Thoracic aorta (tissue), 2 donors: Measurements from ENCODE around the gene ARHGEF39. TPM values are rescaled to one million over a fixed set of nuclear protein-coding genes. Genes with fewer than 3 reads are reported as not detected.

Source experiments
- ATAC-seq: fragments of 150-250 bp; one replicate; pipeline ENCODE4 v1.8.0; 2017; ENCODE audit warnings: low read depth; ENCODE audit not compliant: insufficient number of reproducible peaks, low FRiP score
- DNase-seq: peaks from one replicate; pipeline ENCODE4 v3.0.0-alpha.2; 2020; ENCODE audit warnings: low spot score
- H3K27ac ChIP-seq, 2 donors: fragments of 200-600 bp; sonication (generic); 1 replicate in 1 of 2; 2 replicates in 1 of 2; pipeline ENCODE4 v1.5.1; 2016; ENCODE audit warnings: mild to moderate bottlenecking in 2 of 2, moderate library complexity in 2 of 2
- H3K27me3 ChIP-seq: fragments of 200-600 bp; sonication (generic); replicated peaks from 2 replicates; pipeline ENCODE4 v1.6.0; 2016; ENCODE audit warnings: mild to moderate bottlenecking; ENCODE audit not compliant: insufficient read depth
- H3K36me3 ChIP-seq: fragments of 200-600 bp; sonication (generic); one replicate; pipeline ENCODE4 v1.5.1; 2016
- H3K4me1 ChIP-seq, 2 donors: fragments of 200-600 bp; sonication (generic); 1 replicate in 1 of 2; 2 replicates in 1 of 2; pipeline versions ENCODE4 v1.5.1 to v1.6.0; 2016; ENCODE audit warnings: low read depth in 2 of 2, mild to moderate bottlenecking in 1 of 2; ENCODE audit not compliant: control insufficient read depth in 1 of 2
- H3K4me3 ChIP-seq: fragments of 200-600 bp; sonication (generic); 2 replicates; pipeline ENCODE4 v1.5.1; 2016; ENCODE audit warnings: mild to moderate bottlenecking
- H3K9me3 ChIP-seq: fragments of 200-600 bp; sonication (generic); 2 replicates; pipeline ENCODE4 v1.5.1; 2016
- total RNA-seq, 2 donors: library from RNA; depleted of rRNA; stranded (reverse); fragments of >200 nt; gene quantifications; one replicate each; pipeline versions ENCODE4 v1.1.0 to v1.2.3, GENCODE V29; 2016
- TF ChIP-seq, protein P1 (sequence below): fragments of 200-600 bp; sonication (generic); IDR thresholded peaks from one replicate; pipeline ENCODE4 v1.5.1; 2019; ENCODE audit warnings: antibody characterized with exemption

ARHGEF39 gene
- total RNA-seq, 2 donors from 2014 or later: 0.54 to 1.2 TPM

DNA sequence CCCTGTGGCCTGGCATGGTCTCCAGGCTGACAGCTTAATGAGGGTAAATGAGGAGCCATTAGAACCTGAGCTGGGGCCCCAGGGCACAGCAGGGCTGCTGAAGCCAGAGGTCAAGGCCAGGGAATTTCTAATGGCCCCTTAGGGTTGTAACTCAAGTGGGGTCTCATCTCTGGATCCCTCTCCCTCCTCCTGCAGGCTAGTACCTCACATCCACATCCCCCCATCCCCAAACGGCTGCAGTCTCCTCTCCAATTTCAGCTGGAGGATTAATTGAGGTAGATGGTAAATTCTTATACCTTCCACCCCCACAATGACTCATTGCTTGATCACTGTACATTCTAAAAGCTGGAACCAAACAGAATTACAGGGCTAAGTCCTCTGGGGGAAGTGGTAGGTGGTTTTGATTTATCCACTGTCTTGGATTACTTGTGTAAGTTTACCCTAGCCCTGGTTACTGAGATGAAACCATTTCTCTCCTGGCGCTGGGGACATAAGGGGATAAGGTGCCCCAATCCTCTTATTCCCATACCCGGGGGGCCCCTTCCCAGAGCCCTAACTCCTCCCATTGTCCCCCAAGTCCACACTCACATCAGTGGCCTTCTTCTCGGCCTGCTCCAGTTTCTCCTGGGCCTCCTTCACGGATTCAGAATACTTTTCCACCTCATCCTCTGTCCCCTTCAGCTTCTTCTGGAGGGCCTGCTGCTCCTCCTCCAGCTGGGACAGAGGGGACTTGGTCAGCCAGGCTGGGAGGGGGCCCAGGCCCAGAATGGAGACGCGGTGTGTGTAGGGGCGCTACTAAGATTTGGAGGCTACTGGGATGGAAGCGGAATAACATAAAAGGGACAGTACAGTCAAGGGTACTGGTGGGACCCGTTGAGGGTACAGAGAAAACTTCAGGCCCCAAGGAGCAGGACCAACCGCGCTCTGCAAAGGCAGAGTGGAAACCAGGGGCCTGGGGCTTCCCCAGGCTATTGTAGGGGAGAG is 23.9 kb upstream of the ARHGEF39 start:
- Histone ChIP-seq H3K9me3 (no peaks in the 10 kb centered on the region), H3K27me3 (no peaks in the 10 kb centered on the region), H3K4me3 (peak overlapping the region; percentile 94), H3K36me3 (peaks cover 49% of the 10 kb centered on the region), H3K4me1 (peaks cover 19 to 46% of the 10 kb centered on the region in 2 donors), H3K27ac (peak overlapping the region; percentile 99 to 100)
- ATAC-seq (no peak), DNase-seq (no peak)
- TF ChIP-seq, protein P1, sequence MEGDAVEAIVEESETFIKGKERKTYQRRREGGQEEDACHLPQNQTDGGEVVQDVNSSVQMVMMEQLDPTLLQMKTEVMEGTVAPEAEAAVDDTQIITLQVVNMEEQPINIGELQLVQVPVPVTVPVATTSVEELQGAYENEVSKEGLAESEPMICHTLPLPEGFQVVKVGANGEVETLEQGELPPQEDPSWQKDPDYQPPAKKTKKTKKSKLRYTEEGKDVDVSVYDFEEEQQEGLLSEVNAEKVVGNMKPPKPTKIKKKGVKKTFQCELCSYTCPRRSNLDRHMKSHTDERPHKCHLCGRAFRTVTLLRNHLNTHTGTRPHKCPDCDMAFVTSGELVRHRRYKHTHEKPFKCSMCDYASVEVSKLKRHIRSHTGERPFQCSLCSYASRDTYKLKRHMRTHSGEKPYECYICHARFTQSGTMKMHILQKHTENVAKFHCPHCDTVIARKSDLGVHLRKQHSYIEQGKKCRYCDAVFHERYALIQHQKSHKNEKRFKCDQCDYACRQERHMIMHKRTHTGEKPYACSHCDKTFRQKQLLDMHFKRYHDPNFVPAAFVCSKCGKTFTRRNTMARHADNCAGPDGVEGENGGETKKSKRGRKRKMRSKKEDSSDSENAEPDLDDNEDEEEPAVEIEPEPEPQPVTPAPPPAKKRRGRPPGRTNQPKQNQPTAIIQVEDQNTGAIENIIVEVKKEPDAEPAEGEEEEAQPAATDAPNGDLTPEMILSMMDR: no peak

DNA sequence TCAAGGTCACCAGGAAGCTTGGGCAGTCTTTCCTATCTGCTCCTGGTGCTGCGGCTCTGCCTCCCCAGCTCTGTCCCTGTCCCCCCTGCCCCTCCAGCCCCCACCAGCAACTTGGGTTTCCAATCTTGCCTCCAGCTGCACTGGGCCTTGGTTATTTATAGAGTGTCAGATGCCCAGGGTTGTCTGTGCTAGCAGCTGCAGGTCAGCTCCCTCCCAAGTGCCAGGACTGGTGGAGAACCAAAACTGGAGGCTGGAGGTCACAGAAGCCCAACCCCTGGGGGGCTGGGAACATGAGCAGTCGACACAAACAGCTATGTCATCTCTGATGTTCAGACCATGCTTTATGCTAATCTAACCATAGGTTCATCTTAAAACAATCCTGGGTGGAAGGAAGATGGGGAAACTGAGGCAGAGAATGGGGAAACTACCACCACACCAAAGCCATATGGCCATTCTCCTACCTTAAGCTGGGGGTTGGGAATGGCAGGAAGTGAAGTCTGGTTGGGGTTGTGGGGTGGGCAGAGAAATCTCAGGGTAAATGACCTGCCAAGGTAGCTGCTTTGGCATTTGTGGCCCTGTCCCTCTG is 23.1 kb upstream of the ARHGEF39 start:
- peak overlapping the region; percentile 99 to 100 for H3K27ac ChIP-seq
- ATAC-seq: no peak
- no peaks in the 10 kb centered on the region for H3K27me3 ChIP-seq
- peaks cover 16 to 46% of the 10 kb centered on the region in 2 donors for H3K4me1 ChIP-seq
- no peaks in the 10 kb centered on the region for H3K9me3 ChIP-seq
- peaks cover 57% of the 10 kb centered on the region for H3K36me3 ChIP-seq
- peak overlapping the region; percentile 94 for H3K4me3 ChIP-seq
- no peak for DNase-seq
- TF ChIP-seq, protein P1: no peak

DNA sequence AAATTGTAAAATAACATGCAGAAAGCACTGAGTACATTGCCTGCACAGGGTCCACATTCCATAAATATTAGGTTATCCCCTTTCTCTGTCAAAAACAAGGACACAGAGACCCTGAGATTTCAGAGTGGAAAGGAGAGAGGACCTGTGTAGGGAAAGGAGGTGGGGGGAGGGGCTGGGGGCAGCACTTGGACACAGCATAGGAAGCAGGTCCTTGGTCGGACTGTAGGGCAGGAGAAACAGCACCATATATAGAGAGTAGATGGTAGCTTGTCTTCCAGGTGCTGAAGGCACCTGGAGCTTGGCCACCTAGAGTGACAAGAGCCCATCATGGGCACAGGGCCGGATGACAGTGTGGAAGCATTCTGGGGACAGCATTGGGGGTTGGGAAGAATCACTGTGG is 22.3 kb upstream of the ARHGEF39 start:
- H3K9me3 ChIP-seq: no peaks in the 10 kb centered on the region
- DNase-seq (no peak), ATAC-seq (no peak)
- H3K4me3 ChIP-seq: peak overlapping the region; percentile 94
- TF ChIP-seq, protein P1: no peak
- H3K27me3 ChIP-seq: no peaks in the 10 kb centered on the region
- peaks cover 10 to 47% of the 10 kb centered on the region in 2 donors for H3K4me1 ChIP-seq
- H3K36me3 ChIP-seq: peaks cover 64% of the 10 kb centered on the region
- peak overlapping the region; percentile 99 to 100 for H3K27ac ChIP-seq

DNA sequence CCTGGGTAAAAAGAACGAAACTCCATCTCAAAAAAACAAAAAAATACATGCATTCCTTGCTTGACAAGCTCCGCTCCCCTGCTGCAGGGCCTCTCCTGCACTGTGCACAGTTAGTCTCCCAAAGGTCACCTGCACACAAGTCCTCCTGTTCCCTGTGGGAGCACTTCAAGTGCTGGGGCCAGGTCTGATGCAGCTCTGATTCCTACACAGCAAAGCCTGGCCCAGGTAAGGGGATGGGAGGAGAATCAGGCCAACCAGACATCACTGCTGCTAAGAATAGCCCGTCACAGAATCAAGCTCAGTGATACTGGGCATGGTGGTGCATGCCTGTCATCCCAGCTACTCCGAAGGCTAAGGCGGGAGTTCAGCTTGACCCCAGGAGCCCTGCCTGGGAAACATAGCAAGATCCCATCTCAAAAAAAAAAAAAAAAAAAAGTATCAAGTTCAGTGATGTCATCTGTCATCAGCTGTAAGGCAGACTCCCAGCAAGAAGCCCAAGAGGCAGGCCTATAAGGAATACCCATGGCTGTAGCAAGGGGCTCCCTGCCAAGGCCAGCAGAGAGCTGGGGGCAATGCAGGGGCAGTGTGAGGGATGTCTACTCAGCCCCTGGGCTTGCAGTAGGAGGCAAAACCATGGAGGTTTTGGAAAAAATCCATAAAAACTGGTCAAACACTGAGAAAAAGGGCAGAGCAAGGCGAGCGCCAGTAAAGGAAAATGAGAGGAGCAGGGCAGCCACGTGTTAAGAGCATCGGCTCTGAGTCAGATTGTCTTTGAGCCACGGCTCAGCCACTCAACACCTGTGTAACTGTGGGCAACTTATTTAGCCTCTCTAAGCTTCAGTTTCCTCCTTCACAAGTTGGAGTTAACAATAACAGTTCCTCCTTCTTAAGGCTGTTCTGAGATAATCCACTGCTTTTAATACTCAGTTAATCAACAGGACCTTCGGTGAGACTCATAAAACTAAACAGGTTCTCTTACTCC is 21.5 kb upstream of the ARHGEF39 start:
- H3K4me1 ChIP-seq: peaks cover 6 to 46% of the 10 kb centered on the region in 2 donors

More for the DNA sequence above, 21.5 kb upstream of the ARHGEF39 start:
- peaks cover 70% of the 10 kb centered on the region for H3K36me3 ChIP-seq
- peak overlapping the region; percentile 94 for H3K4me3 ChIP-seq
- DNase-seq (no peak), ATAC-seq (no peak)
- H3K9me3 ChIP-seq: no peaks in the 10 kb centered on the region
- H3K27me3 ChIP-seq: no peaks in the 10 kb centered on the region
- H3K27ac ChIP-seq: peak overlapping the region; percentile 99 to 100
- TF ChIP-seq, protein P1: no peak
